Endodermal cell (in vitro differentiated cells): ENCODE results near the gene SAFB2. TPM values are rescaled to one million over a fixed set of nuclear protein-coding genes. Genes with fewer than 3 reads are reported as not detected.

Experiments
- DNase-seq: peaks from one replicate; pipeline ENCODE4 v3.0.0-alpha.2; 2017
- H3K27ac ChIP-seq: 2 replicates; pipeline ENCODE4 v1.5.1; 2013; ENCODE audit warnings: mild to moderate bottlenecking, low read depth, low read length, moderate library complexity
- H3K27me3 ChIP-seq: 2 replicates; pipeline ENCODE4 v1.6.1; 2013; ENCODE audit warnings: mild to moderate bottlenecking, low read length, moderate library complexity; ENCODE audit not compliant: insufficient read depth, control insufficient read depth, poor library complexity, severe bottlenecking
- H3K36me3 ChIP-seq: 2 replicates; pipeline ENCODE4 v1.7.0; 2013; ENCODE audit warnings: mild to moderate bottlenecking, low read length, moderate library complexity; ENCODE audit not compliant: control insufficient read depth, insufficient read depth
- H3K4me1 ChIP-seq: one replicate; pipeline ENCODE4 v1.7.0; 2013; ENCODE audit warnings: low read length; ENCODE audit not compliant: control insufficient read depth, insufficient read depth
- H3K4me3 ChIP-seq: 2 replicates; pipeline ENCODE4 v1.5.1; 2013; ENCODE audit warnings: mild to moderate bottlenecking, low read length, moderate library complexity
- H3K9ac ChIP-seq: 2 replicates; pipeline ENCODE4 v1.6.1; 2013; ENCODE audit warnings: mild to moderate bottlenecking, low read length, moderate library complexity; ENCODE audit not compliant: poor library complexity, severe bottlenecking; ENCODE audit errors: extremely low read depth
- H3K9me3 ChIP-seq: 2 replicates; pipeline ENCODE4 v1.6.1; 2013; ENCODE audit warnings: mild to moderate bottlenecking, low read length, moderate library complexity; ENCODE audit not compliant: control insufficient read depth
- H3K27ac Mint-ChIP-seq: 2 replicates; pipeline ENCODE4 v1.8.0; 2020; ENCODE audit warnings: mixed read lengths
- H3K27me3 Mint-ChIP-seq: 2 replicates; pipeline ENCODE4 v1.8.0; 2021; ENCODE audit warnings: mild to moderate bottlenecking, mixed read lengths; ENCODE audit not compliant: insufficient read depth
- H3K36me3 Mint-ChIP-seq: 2 replicates; pipeline ENCODE4 v1.8.0; 2020; ENCODE audit warnings: low read depth, mixed read lengths
- H3K4me1 Mint-ChIP-seq: 2 replicates; pipeline ENCODE4 v1.8.0; 2020; ENCODE audit warnings: mixed read lengths
- H3K4me3 Mint-ChIP-seq: 2 replicates; pipeline ENCODE4 v1.8.0; 2020; ENCODE audit warnings: mild to moderate bottlenecking, moderate library complexity, mixed read lengths
- H3K9me3 Mint-ChIP-seq: 2 replicates; pipeline ENCODE4 v1.8.0; 2020; ENCODE audit warnings: mild to moderate bottlenecking, mixed read lengths
- CTCF ChIP-seq: fragments of 200-600 bp; sonication (generic); conservative IDR thresholded peaks from 2 replicates; pipeline ENCODE4 v1.5.0; 2021; ENCODE audit warnings: antibody characterized with exemption, mild to moderate bottlenecking
- WGBS, 2 experiments: methylation state at CpG; one replicate each; pipeline versions ENCODE4 v1.1.5 to v1.1.7; 2013; ENCODE audit warnings: missing lambda C conversion rate in 2 of 2, mixed read lengths in 1 of 2; ENCODE audit not compliant: insufficient coverage in 1 of 2, insufficient read length in 1 of 2; 5-methylcytosine and 5-hydroxymethylcytosine counted together
- total RNA-seq, 2 donors: library from RNA; stranded (reverse); fragmentation: NEBNext Ultra II Directional in 1 of 2; extraction: Animal tissue kit (Norgen Biotek cat#: 25700) in 1 of 2; gene quantifications; 2 replicates in 1 of 2; 3 replicates in 1 of 2; pipeline ENCODE4 v1.2.1, GENCODE V29; 2021

Gene SAFB2
- total RNA-seq, 2 donors from 2014 or later = 69.2 to 74.6 TPM

GRCh38 chr19:5578097-5578846 is 44.3 kb downstream of the SAFB2 start:
- Mint-ChIP-seq H3K27me3 (no peaks in the 10 kb centered on the region), H3K36me3 (peaks cover 5% of the 10 kb centered on the region), H3K9me3 (no peaks in the 10 kb centered on the region), H3K4me3 (no peak overlapping the region), H3K27ac (no peak overlapping the region), H3K4me1 (peaks cover 11% of the 10 kb centered on the region)
- Histone ChIP-seq H3K36me3 (peaks cover 3% of the 10 kb centered on the region), H3K9me3 (no peaks in the 10 kb centered on the region), H3K9ac (no peak overlapping the region), H3K27ac (no peak overlapping the region), H3K4me3 (no peak overlapping the region), H3K4me1 (no peaks in the 10 kb centered on the region), H3K27me3 (no peaks in the 10 kb centered on the region)
- 26 to 37% methylated on average over 10 to 28 of the region's 28 CpGs for WGBS, 2 experiments
- TF ChIP-seq CTCF = peak; percentile 99
- DNase-seq = peak; percentile 91

GRCh38 chr19:5575590-5575989 is 47.0 kb downstream of the SAFB2 start:
- peaks cover 2% of the 10 kb centered on the region for H3K36me3 Mint-ChIP-seq
- Histone ChIP-seq H3K9ac (no peak overlapping the region), H3K27ac (peak overlapping the region; percentile 63), H3K36me3 (no peaks in the 10 kb centered on the region), H3K27me3 (no peaks in the 10 kb centered on the region), H3K4me1 (no peaks in the 10 kb centered on the region), H3K9me3 (no peaks in the 10 kb centered on the region), H3K4me3 (no peak overlapping the region)
- 84 to 90% methylated on average over 4 to 6 of the region's 6 CpGs for WGBS, 2 experiments
- H3K27ac Mint-ChIP-seq = no peak overlapping the region
- H3K4me1 Mint-ChIP-seq = peaks cover 10% of the 10 kb centered on the region
- DNase-seq = no peak
- no peak for TF ChIP-seq CTCF
- H3K27me3 Mint-ChIP-seq = peaks cover 7% of the 10 kb centered on the region
- no peak overlapping the region for H3K4me3 Mint-ChIP-seq
- H3K9me3 Mint-ChIP-seq = no peaks in the 10 kb centered on the region

GRCh38 chr19:5572556-5573286 is 49.9 kb downstream of the SAFB2 start:
- Histone ChIP-seq H3K27ac (no peak overlapping the region), H3K9me3 (no peaks in the 10 kb centered on the region), H3K36me3 (no peaks in the 10 kb centered on the region), H3K4me3 (no peak overlapping the region), H3K9ac (no peak overlapping the region), H3K4me1 (no peaks in the 10 kb centered on the region), H3K27me3 (peaks cover 7% of the 10 kb centered on the region)
- no peak overlapping the region for H3K4me3 Mint-ChIP-seq
- no peaks in the 10 kb centered on the region for H3K36me3 Mint-ChIP-seq
- H3K27ac Mint-ChIP-seq = no peak overlapping the region
- WGBS, 2 experiments = 87 to 91% methylated on average over 10 to 14 of the region's 14 CpGs
- no peaks in the 10 kb centered on the region for H3K4me1 Mint-ChIP-seq
- no peak for DNase-seq
- peaks cover 25% of the 10 kb centered on the region for H3K27me3 Mint-ChIP-seq
- no peak for TF ChIP-seq CTCF
- no peaks in the 10 kb centered on the region for H3K9me3 Mint-ChIP-seq
